GM13976 (cell line): Measurements from ENCODE around the gene GOT1.

ENCODE experiments used
- DNase-seq: peaks from one replicate; pipeline ENCODE4 v3.0.0; 2012; ENCODE audit warnings: low spot score
- in situ Hi-C: fragments of 300-500 bp; cut with MboI; formaldehyde crosslinking; loops from one replicate; pipeline ENCODE4 v1.12.0; 2022; ENCODE audit warnings: low sequenced_read_pairs, mixed read lengths, inconsistent platforms; ENCODE audit not compliant: unreplicated experiment
- TF ChIP-seq, protein P1 (sequence below): IDR thresholded peaks from 2 replicates; pipeline ENCODE4 v1.5.1; 2012; ENCODE audit warnings: borderline replicate concordance, mild to moderate bottlenecking; ENCODE audit not compliant: insufficient read depth; ENCODE audit errors: extremely low read depth, missing control alignments, control extremely low read depth

GOT1 gene

DNA sequence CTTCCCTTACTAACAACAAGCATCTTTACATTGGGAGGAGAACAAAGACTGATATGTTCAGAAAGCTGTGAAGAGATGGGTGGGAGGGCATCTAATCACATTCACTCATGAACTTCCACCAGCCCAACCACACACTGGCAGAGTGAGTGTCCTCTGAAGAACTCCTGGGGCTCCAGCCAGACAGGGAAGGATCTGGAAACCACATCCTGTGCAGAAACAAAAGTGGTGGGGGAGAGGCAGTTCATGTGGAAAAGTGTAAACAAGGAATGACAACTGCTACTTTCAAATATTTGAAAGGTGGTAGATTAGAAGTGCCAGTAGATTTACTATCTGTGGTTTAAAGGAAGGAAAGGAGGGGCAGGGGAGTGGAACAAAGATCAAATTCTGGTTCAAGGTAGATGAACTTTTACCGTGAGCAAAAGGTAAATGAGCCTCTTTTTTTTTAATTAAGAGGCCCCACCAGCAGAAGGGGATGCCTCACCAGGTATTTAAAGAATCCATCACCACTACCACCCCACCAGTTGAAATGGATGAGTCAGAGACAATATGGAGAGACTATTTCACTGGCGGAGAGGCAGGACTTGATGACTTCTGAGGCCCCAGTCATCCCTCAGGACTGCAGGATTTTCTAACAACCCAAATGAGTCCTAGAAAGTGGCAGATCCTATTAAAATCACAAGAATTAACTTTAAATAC is 34.5 kb downstream of the GOT1 start:
- TF ChIP-seq, protein P1, sequence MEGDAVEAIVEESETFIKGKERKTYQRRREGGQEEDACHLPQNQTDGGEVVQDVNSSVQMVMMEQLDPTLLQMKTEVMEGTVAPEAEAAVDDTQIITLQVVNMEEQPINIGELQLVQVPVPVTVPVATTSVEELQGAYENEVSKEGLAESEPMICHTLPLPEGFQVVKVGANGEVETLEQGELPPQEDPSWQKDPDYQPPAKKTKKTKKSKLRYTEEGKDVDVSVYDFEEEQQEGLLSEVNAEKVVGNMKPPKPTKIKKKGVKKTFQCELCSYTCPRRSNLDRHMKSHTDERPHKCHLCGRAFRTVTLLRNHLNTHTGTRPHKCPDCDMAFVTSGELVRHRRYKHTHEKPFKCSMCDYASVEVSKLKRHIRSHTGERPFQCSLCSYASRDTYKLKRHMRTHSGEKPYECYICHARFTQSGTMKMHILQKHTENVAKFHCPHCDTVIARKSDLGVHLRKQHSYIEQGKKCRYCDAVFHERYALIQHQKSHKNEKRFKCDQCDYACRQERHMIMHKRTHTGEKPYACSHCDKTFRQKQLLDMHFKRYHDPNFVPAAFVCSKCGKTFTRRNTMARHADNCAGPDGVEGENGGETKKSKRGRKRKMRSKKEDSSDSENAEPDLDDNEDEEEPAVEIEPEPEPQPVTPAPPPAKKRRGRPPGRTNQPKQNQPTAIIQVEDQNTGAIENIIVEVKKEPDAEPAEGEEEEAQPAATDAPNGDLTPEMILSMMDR = no peak
- in situ Hi-C loops = loop anchor here (10.0 kb wide), 1 partner anchor 219 kb away; no protein-coding TSS in a partner anchor
- no peak for DNase-seq

DNA sequence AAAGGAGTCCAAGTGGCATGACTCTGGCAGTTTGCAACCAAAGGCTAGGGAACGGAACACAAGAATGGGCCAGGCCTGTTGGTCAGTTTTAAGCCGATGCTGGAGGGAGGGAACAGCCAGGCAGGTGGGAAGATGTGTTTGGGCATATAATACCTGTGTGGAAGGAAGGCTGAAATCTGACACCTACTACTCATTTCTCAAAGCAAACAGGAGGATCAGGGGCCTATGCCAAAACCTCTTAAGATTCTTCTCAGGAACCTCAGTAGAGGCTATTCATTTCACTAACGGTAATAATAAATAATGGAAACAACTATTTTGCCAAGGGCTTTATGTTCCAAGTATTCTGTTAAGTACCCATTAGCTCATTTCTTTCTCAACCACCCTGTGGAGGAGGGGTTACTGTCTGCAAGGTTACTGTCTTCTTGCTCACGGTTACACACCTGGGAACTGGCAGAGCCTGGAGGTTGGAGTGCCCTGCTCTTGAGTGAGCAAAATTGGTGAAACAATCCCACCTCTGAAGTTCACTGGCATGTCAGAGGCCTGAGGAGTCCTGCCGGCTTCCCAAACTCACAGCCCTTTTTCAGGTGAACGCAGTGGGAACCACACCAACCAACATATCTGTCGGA is 35.5 kb downstream of the GOT1 start:
- no peak for DNase-seq
- in situ Hi-C loops = loop anchor here (10.0 kb wide), 1 partner anchor 220 kb away; no protein-coding TSS in a partner anchor
- TF ChIP-seq, protein P1 = no peak

- DNase-seq = no peak
- in situ Hi-C loops = loop anchor here (10.0 kb wide), 1 partner anchor 221 kb away; no protein-coding TSS in a partner anchor
- TF ChIP-seq, protein P1 = no peak
These were observed 36.2 kb downstream of the GOT1 start for GRCh38 chr10:99394256-99394655.

GRCh38 chr10:99393683-99394082 is 36.7 kb downstream of the GOT1 start:
- in situ Hi-C loops = loop anchor here (10.0 kb wide), 1 partner anchor 221 kb away; no protein-coding TSS in a partner anchor
- no peak for DNase-seq
- TF ChIP-seq, protein P1 = no peak

DNA sequence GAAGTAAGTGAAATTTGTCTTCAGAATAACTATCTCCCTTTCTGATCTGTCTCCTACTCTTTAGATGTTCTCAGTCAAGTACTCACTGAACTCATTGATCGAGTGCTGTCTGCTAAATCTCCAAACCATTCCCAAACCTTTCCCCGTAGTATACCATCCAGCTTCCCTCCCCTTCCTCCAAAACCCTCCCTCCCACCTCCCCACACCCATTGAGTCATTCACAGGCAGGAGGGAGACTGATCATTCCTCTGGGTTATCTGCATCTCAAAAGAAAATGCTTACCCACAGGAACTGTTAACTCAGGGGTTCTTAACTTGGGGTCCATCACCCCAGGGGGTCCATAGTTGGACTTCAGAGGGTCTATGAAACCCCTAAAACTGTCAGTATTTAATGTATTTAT is 37.4 kb downstream of the GOT1 start:
- TF ChIP-seq, protein P1 = no peak
- in situ Hi-C loops = loop anchor here (10.0 kb wide), 1 partner anchor 222 kb away; no protein-coding TSS in a partner anchor
- DNase-seq = no peak

DNA sequence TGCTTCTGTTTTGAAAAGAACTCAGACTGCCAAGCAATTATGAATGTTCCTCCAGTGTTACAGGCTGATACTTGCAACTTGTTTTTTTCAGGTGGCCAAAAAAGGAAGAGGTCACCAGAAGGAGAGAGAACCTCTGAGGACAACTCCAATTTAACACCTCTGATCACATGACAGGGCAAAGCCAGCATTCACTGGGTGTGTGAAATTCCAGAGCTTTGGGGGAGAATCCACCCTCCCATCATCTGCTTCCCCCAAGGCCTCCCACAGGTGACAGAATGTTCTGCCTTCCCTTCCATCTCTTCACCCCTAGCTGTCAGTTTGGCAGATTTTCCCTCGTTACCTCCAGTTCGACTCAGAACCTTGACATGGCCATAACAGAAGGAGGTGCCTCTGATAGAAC is 39.1 kb downstream of the GOT1 start:
- in situ Hi-C loops = loop anchor here (10.0 kb wide), 1 partner anchor 223 kb away; no protein-coding TSS in a partner anchor
- TF ChIP-seq, protein P1 = no peak
- DNase-seq = no peak
